Nephron (organoid): Measurements from ENCODE around the gene IRF5.
A peak's percentile ranks its signal among the peaks of the same experiment; 100 is the strongest.

ENCODE experiments used
- H3K27ac Mint-ChIP-seq, 3 experiments: 2 replicates each; pipeline ENCODE4 v1.8.0; 2020; ENCODE audit warnings: mixed read lengths in 3 of 3, mild to moderate bottlenecking in 2 of 3, moderate library complexity in 1 of 3
- H3K27me3 Mint-ChIP-seq: 2 replicates; pipeline ENCODE4 v1.8.0; 2021; ENCODE audit warnings: low read depth, mild to moderate bottlenecking, moderate library complexity, mixed read lengths
- H3K36me3 Mint-ChIP-seq: 2 replicates; pipeline ENCODE4 v1.8.0; 2020; ENCODE audit warnings: low read depth, mixed read lengths
- H3K4me1 Mint-ChIP-seq: 2 replicates; pipeline ENCODE4 v1.8.0; 2020; ENCODE audit warnings: mixed read lengths
- H3K4me3 Mint-ChIP-seq, 3 experiments: 2 replicates each; pipeline ENCODE4 v1.8.0; 2020; ENCODE audit warnings: mild to moderate bottlenecking in 3 of 3, mixed read lengths in 3 of 3, moderate library complexity in 2 of 3
- H3K9me3 Mint-ChIP-seq: 2 replicates; pipeline ENCODE4 v1.8.0; 2020; ENCODE audit warnings: mixed read lengths
- CTCF ChIP-seq, 3 experiments: fragments of 200-600 bp; sonication (generic); IDR thresholded peaks; one replicate each; pipeline ENCODE4 v1.5.0; 2021; ENCODE audit warnings: antibody characterized with exemption in 3 of 3; ENCODE audit not compliant: unreplicated experiment in 3 of 3

The IRF5 gene

GRCh38 chr7:128917122-128917521 is 20.6 kb upstream of the IRF5 start:
- peaks cover 69% of the 10 kb centered on the region for H3K27me3 Mint-ChIP-seq
- H3K36me3 Mint-ChIP-seq, result no peaks in the 10 kb centered on the region
- H3K27ac Mint-ChIP-seq, result no peak overlapping the region
- peaks cover 24% of the 10 kb centered on the region for H3K4me1 Mint-ChIP-seq
- H3K4me3 Mint-ChIP-seq, result no peak overlapping the region
- no peak for TF ChIP-seq CTCF (IDR thresholded peaks at IDR 0.05; ENCODE audit: unreplicated experiment in 3 of 3)
- H3K9me3 Mint-ChIP-seq, result no peaks in the 10 kb centered on the region

GRCh38 chr7:128918016-128918665 is 19.6 kb upstream of the IRF5 start:
- no peak for TF ChIP-seq CTCF (IDR thresholded peaks at IDR 0.05; ENCODE audit: unreplicated experiment in 3 of 3)
- Mint-ChIP-seq H3K27me3 (peaks cover 70% of the 10 kb centered on the region), H3K27ac (no peak overlapping the region), H3K36me3 (no peaks in the 10 kb centered on the region), H3K4me3 (no peak overlapping the region), H3K4me1 (peaks cover 23% of the 10 kb centered on the region), H3K9me3 (no peaks in the 10 kb centered on the region)

- no peak for TF ChIP-seq CTCF (IDR thresholded peaks at IDR 0.05; ENCODE audit: unreplicated experiment in 3 of 3)
- H3K36me3 Mint-ChIP-seq, result no peaks in the 10 kb centered on the region
- H3K9me3 Mint-ChIP-seq, result no peaks in the 10 kb centered on the region
- no peak overlapping the region for H3K27ac Mint-ChIP-seq
- peaks cover 23% of the 10 kb centered on the region for H3K4me1 Mint-ChIP-seq
- H3K27me3 Mint-ChIP-seq, result peaks cover 70% of the 10 kb centered on the region
- no peak overlapping the region for H3K4me3 Mint-ChIP-seq
Observed at GRCh38 chr7:128919241-128919640, 18.5 kb upstream of the IRF5 start.

GRCh38 chr7:128919881-128920799 is 17.6 kb upstream of the IRF5 start:
- H3K4me1 Mint-ChIP-seq, result peaks cover 23% of the 10 kb centered on the region
- H3K4me3 Mint-ChIP-seq, result no peak overlapping the region
- H3K27ac Mint-ChIP-seq, result peak overlapping the region; percentile 32 to 54 (median 44)
- no peaks in the 10 kb centered on the region for H3K9me3 Mint-ChIP-seq
- peaks cover 70% of the 10 kb centered on the region for H3K27me3 Mint-ChIP-seq
- no peak for TF ChIP-seq CTCF (IDR thresholded peaks at IDR 0.05; ENCODE audit: unreplicated experiment in 3 of 3)
- H3K36me3 Mint-ChIP-seq, result no peaks in the 10 kb centered on the region

GRCh38 chr7:128920913-128921582 is 16.7 kb upstream of the IRF5 start:
- Mint-ChIP-seq H3K36me3 (no peaks in the 10 kb centered on the region), H3K4me1 (peaks cover 23% of the 10 kb centered on the region), H3K27me3 (peaks cover 64% of the 10 kb centered on the region), H3K27ac (peak overlapping the region; percentile 32 to 54 (median 44)), H3K4me3 (no peak overlapping the region), H3K9me3 (no peaks in the 10 kb centered on the region)
- TF ChIP-seq CTCF (IDR thresholded peaks at IDR 0.05; ENCODE audit: unreplicated experiment in 3 of 3), result no peak
